ENCODE data around the gene LRIG2. TPM values are rescaled to one million over a fixed set of nuclear protein-coding genes. Genes with fewer than 3 reads are reported as not detected.

The LRIG2 gene
- total RNA-seq, 1 experiment from 2014 or later = 10.7 TPM

GRCh38 chr1:113138778-113139177 lies 65.8 kb downstream of the LRIG2 start:
- ChIA-PET CTCF (no interaction called here), POLR2A (no interaction called here)
- no TSS peak for BruUV-seq (replicated peaks)
- intact Hi-C loops (cut with micrococcal nuclease; ENCODE audit: unreplicated experiment) = no loop called here
- TF ChIP-seq CTCF (IDR thresholded peaks at IDR 0.05; ENCODE audit: insufficient read depth in 1 of 2, low read depth in 1 of 2, low read length in 1 of 2, severe bottlenecking in 1 of 2, unreplicated experiment in 1 of 2) = no peak
- no peak overlapping the region for H3K4me3 Mint-ChIP-seq (ENCODE audit: unreplicated experiment)
- Histone ChIP-seq H3K27me3 (replicated peaks; ENCODE audit: control insufficient read depth, insufficient read depth, low read length) (no peaks in the 10 kb centered on the region), H3K4me3 (ENCODE audit: low read depth, low read length) (no peak overlapping the region), H3K36me3 (ENCODE audit: control insufficient read depth, insufficient read depth, low read length) (no peaks in the 10 kb centered on the region), H3K4me1 (peaks cover 15% of the 10 kb centered on the region), H3K9me3 (no peaks in the 10 kb centered on the region)
- H3K36me3 Mint-ChIP-seq (ENCODE audit: insufficient read depth, unreplicated experiment) = no peaks in the 10 kb centered on the region
- H3K9me3 Mint-ChIP-seq (ENCODE audit: unreplicated experiment) = no peaks in the 10 kb centered on the region
- peaks cover 7% of the 10 kb centered on the region for H3K4me1 Mint-ChIP-seq (ENCODE audit: low read depth, unreplicated experiment)
- no peaks in the 10 kb centered on the region for H3K27me3 Mint-ChIP-seq (ENCODE audit: insufficient read depth, unreplicated experiment)
- no peak for DNase-seq
- no peak overlapping the region for H3K27ac Mint-ChIP-seq (ENCODE audit: unreplicated experiment)

- no peaks in the 10 kb centered on the region for H3K27me3 Mint-ChIP-seq (ENCODE audit: insufficient read depth, unreplicated experiment)
- no peaks in the 10 kb centered on the region for H3K36me3 Mint-ChIP-seq (ENCODE audit: insufficient read depth, unreplicated experiment)
- intact Hi-C loops (cut with micrococcal nuclease; ENCODE audit: unreplicated experiment) = loop anchor here (1.0 to 10.0 kb wide), 5 partner anchors 104 to 539 kb away; no protein-coding TSS in a partner anchor
- H3K4me1 Mint-ChIP-seq (ENCODE audit: low read depth, unreplicated experiment) = peaks cover 13% of the 10 kb centered on the region
- H3K27me3 ChIP-seq (replicated peaks; ENCODE audit: control insufficient read depth, insufficient read depth, low read length) = no peaks in the 10 kb centered on the region
- BruUV-seq (replicated peaks) = no TSS peak
- no peaks in the 10 kb centered on the region for H3K36me3 ChIP-seq (ENCODE audit: control insufficient read depth, insufficient read depth, low read length)
- H3K4me3 ChIP-seq (ENCODE audit: low read depth, low read length) = no peak overlapping the region
- H3K27ac Mint-ChIP-seq (ENCODE audit: unreplicated experiment) = no peak overlapping the region
- no peaks in the 10 kb centered on the region for H3K9me3 ChIP-seq
- H3K4me1 ChIP-seq = peaks cover 13% of the 10 kb centered on the region
- CTCF ChIA-PET = interaction anchor here (0.7 to 1.4 kb wide), 2 partner anchors 313 to 571 kb away, joined by 4 to 5 read pairs; no protein-coding TSS in a partner anchor
- H3K4me3 Mint-ChIP-seq (ENCODE audit: unreplicated experiment) = no peak overlapping the region
- no peaks in the 10 kb centered on the region for H3K9me3 Mint-ChIP-seq (ENCODE audit: unreplicated experiment)
- TF ChIP-seq CTCF (IDR thresholded peaks at IDR 0.05; ENCODE audit: insufficient read depth in 1 of 2, low read depth in 1 of 2, low read length in 1 of 2, severe bottlenecking in 1 of 2, unreplicated experiment in 1 of 2) = no peak
- DNase-seq = no peak
- POLR2A ChIA-PET = no interaction called here
Measured at GRCh38 chr1:113140176-113140575, 67.2 kb downstream of the LRIG2 start.

DNA sequence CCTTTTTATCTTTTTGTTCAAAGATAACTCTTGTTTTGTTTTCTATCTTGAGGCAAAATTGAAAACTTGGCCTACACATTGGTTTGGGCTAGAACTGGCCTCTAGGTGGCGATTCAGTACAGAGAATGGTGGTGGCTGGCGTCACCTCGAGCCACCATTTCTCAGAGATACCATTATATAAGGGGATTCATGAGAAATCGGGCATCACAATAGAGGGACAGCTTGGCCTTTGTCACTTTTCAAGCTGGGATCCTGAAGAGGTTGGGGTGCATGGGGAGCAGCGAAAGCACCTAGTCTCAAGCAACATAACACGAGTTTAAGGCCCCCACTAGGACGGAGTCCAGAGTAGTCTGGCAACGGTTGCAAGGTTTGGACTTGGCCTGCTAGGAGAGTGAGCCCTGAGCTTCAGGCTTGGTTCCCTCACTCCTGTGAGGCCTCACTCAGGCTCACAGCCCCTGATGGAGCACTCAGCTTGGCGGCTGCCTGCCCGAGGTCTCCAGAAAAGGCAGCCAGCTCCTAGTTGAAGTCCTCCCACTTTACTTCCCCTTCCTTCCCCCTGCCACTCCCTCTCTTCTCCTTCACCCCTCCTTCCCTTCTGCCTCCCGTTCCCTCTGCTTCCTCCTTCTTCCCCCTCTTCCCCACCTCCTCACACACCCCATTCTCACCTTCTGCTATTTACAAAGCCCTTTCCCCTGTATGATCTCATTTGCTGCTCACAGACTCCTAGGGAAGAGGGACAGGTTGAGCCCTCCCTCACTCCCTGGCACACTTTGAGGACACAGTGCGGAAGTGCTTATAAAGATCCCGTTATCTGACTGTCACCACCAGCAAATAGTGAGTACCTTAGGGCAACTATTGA lies 67.8 kb downstream of the LRIG2 start:
- Histone ChIP-seq H3K36me3 (ENCODE audit: control insufficient read depth, insufficient read depth, low read length) (no peaks in the 10 kb centered on the region), H3K4me3 (ENCODE audit: low read depth, low read length) (no peak overlapping the region), H3K27me3 (replicated peaks; ENCODE audit: control insufficient read depth, insufficient read depth, low read length) (no peaks in the 10 kb centered on the region), H3K9me3 (no peaks in the 10 kb centered on the region), H3K4me1 (peaks cover 15% of the 10 kb centered on the region)
- H3K9me3 Mint-ChIP-seq (ENCODE audit: unreplicated experiment) = no peaks in the 10 kb centered on the region
- H3K4me3 Mint-ChIP-seq (ENCODE audit: unreplicated experiment) = no peak overlapping the region
- peak; percentile 51 to 62 for DNase-seq
- ChIA-PET POLR2A (no interaction called here), CTCF (interaction anchor here (0.8 to 1.4 kb wide), 2 partner anchors 77 to 312 kb away, joined by 4 to 5 read pairs; no protein-coding TSS in a partner anchor)
- H3K4me1 Mint-ChIP-seq (ENCODE audit: low read depth, unreplicated experiment) = peaks cover 13% of the 10 kb centered on the region
- no peaks in the 10 kb centered on the region for H3K27me3 Mint-ChIP-seq (ENCODE audit: insufficient read depth, unreplicated experiment)
- peak overlapping the region; percentile 68 for H3K27ac Mint-ChIP-seq (ENCODE audit: unreplicated experiment)
- peak; percentile 64 to 76 for TF ChIP-seq CTCF (IDR thresholded peaks at IDR 0.05; ENCODE audit: insufficient read depth in 1 of 2, low read depth in 1 of 2, low read length in 1 of 2, severe bottlenecking in 1 of 2, unreplicated experiment in 1 of 2)
- intact Hi-C loops (cut with micrococcal nuclease; ENCODE audit: unreplicated experiment) = loop anchor here (1.0 to 10.0 kb wide), 5 partner anchors 103 to 538 kb away; no protein-coding TSS in a partner anchor
- no peaks in the 10 kb centered on the region for H3K36me3 Mint-ChIP-seq (ENCODE audit: insufficient read depth, unreplicated experiment)
- BruUV-seq (replicated peaks) = no TSS peak
